ENCODE results near the gene AMY2A.
"Not testable (repeated sequence)": the region's sequence is repeated elsewhere in the genome, so short reads cannot be mapped to it uniquely, and the experiment has no call there.

Gene AMY2A

DNA sequence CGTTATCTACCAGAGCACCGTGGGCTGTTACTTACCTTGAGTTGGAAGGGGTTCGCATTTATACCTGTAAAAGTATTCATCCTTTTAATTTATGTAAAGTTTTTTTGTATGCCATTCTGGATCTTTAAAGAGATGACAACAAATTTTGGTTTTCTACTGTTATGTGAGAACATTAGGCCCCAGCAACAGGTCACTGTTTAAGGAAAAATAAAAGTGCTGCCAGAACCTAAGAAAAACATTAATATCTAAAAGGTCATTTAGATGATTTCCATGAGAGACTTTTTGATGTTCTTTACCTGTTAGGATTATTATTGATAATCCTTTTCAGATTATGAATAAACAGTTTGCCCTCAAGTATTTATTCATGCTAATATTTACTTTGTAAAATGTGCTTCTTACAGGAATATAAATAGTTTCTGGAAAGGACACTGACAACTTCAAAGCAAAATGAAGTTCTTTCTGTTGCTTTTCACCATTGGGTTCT is at the start of gene AMY2A:
AMY2A (plus strand) TSS at position 434 of the 484 bp plus-strand sequence; CDS start at position 448, 14 bp downstream.
- H3K4me1 ChIP-seq (ENCODE audit: control insufficient read depth, insufficient read depth, low read length); H3K36me3 ChIP-seq (ENCODE audit: control insufficient read depth, insufficient read depth, low read length); H3K27me3 ChIP-seq (ENCODE audit: control insufficient read depth, insufficient read depth, low read length); H3K27ac ChIP-seq (ENCODE audit: low read depth, low read length); H3K4me3 ChIP-seq (ENCODE audit: low read length); H3K9ac ChIP-seq (ENCODE audit: low read length): not testable (repeated sequence)

DNA sequence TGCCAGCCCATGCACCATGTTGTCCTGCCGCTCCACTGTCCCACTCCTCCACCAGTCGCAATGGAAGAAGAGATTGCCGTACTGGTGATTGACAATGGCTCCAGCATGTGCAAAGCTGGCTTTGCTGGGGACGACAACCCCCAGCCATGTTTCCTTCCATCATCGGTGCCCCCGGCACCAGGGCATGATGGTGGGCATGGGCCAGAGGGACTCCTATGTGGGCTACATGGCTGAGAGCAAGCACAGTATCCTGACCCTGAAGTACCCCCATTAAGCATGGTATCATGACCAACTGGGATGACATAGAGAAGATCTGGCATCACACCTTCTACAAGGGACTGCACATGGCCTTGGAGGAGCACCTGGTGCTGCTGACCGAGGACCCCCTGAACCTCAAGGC is 47.7 kb upstream of the AMY2A start:
- H3K9ac ChIP-seq (ENCODE audit: low read length) = no peak overlapping the region

DNA sequence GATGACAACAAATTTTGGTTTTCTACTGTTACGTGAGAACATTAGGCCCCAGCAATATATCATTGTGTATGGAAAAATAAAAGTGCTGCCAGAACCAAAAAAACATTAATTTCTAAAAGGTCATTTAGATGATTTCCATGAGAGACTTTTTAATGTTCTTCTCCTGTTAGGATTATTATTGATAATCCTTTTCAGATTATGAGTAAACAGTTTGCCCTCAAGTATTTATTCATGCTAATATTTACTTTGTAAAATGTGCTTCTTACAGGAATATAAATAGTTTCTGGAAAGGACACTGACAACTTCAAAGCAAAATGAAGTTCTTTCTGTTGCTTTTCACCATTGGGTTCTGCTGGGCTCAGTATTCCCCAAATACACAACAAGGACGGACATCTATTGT is 45.9 kb upstream of the AMY2A start, which contains the start of gene AMY2B:
AMY2B (plus strand) TSS at position 301 of the 400 bp plus-strand sequence; CDS start at position 315, 14 bp downstream.
- H3K27me3 ChIP-seq (ENCODE audit: control insufficient read depth, insufficient read depth, low read length); H3K27ac ChIP-seq (ENCODE audit: low read depth, low read length); H3K36me3 ChIP-seq (ENCODE audit: control insufficient read depth, insufficient read depth, low read length); H3K4me3 ChIP-seq (ENCODE audit: low read length); H3K9ac ChIP-seq (ENCODE audit: low read length); H3K4me1 ChIP-seq (ENCODE audit: control insufficient read depth, insufficient read depth, low read length): not testable (repeated sequence)

More for the DNA sequence above, 47.7 kb upstream of the AMY2A start:
- Histone ChIP-seq H3K36me3 (ENCODE audit: control insufficient read depth, insufficient read depth, low read length) (no peaks in the 10 kb centered on the region), H3K4me3 (ENCODE audit: low read length) (no peak overlapping the region), H3K4me1 (ENCODE audit: control insufficient read depth, insufficient read depth, low read length) (no peaks in the 10 kb centered on the region), H3K27me3 (ENCODE audit: control insufficient read depth, insufficient read depth, low read length) (no peaks in the 10 kb centered on the region), H3K27ac (ENCODE audit: low read depth, low read length) (no peak overlapping the region)

- H3K4me3 ChIP-seq (ENCODE audit: low read length) = no peak overlapping the region
- H3K27ac ChIP-seq (ENCODE audit: low read depth, low read length) = no peak overlapping the region
Observed at GRCh38 chr1:103576065-103576464, 41.2 kb upstream of the AMY2A start.

GRCh38 chr1:103576784-103577183 is 40.4 kb upstream of the AMY2A start:
- H3K4me1 ChIP-seq (ENCODE audit: control insufficient read depth, insufficient read depth, low read length); H3K36me3 ChIP-seq (ENCODE audit: control insufficient read depth, insufficient read depth, low read length); H3K27me3 ChIP-seq (ENCODE audit: control insufficient read depth, insufficient read depth, low read length); H3K27ac ChIP-seq (ENCODE audit: low read depth, low read length); H3K4me3 ChIP-seq (ENCODE audit: low read length); H3K9ac ChIP-seq (ENCODE audit: low read length): not testable (repeated sequence)

More at GRCh38 chr1:103576065-103576464, 41.2 kb upstream of the AMY2A start:
- Histone ChIP-seq H3K27me3 (ENCODE audit: control insufficient read depth, insufficient read depth, low read length) (no peaks in the 10 kb centered on the region), H3K36me3 (ENCODE audit: control insufficient read depth, insufficient read depth, low read length) (no peaks in the 10 kb centered on the region), H3K4me1 (ENCODE audit: control insufficient read depth, insufficient read depth, low read length) (no peaks in the 10 kb centered on the region), H3K9ac (ENCODE audit: low read length) (no peak overlapping the region)

DNA sequence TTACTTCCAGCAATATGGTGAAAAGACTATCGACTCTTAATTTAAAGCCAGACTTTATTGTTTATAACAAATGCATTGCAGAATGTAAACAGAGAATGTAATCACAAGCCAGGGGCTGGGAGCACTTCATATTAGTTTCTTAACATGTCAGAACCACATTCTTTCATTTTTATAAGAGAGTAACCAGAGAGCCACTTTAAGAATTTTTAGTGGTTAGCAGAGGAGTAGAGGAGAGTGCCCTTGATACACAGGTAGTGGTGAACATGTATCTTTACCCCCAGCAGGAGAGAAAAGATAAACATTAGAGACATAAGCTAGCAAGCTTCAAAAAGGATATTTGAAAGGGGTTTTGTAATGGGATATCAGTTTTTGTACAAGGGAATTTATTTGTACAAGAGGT is 34.8 kb upstream of the AMY2A start:
- Histone ChIP-seq H3K4me1 (ENCODE audit: control insufficient read depth, insufficient read depth, low read length) (no peaks in the 10 kb centered on the region), H3K36me3 (ENCODE audit: control insufficient read depth, insufficient read depth, low read length) (no peaks in the 10 kb centered on the region), H3K4me3 (ENCODE audit: low read length) (no peak overlapping the region), H3K27me3 (ENCODE audit: control insufficient read depth, insufficient read depth, low read length) (no peaks in the 10 kb centered on the region), H3K9ac (ENCODE audit: low read length) (no peak overlapping the region), H3K27ac (ENCODE audit: low read depth, low read length) (no peak overlapping the region)

DNA sequence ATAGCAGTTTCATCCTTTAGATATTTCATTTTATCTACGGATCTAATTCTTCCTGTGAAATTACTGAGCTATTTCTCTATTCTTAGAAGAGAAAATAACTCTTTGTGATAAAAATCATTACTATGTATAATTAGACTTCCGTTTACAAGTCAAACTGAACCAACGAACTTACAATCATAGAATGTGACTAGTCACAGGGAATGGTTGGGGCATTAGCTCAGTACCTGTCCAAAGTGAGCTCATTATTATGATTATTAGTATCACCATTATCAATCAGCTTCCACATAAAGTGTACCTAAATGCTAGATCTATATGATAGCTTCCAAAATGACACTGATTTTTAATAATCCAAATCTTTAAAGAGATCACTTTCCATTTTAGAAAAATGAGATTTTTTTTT is 33.3 kb upstream of the AMY2A start:
- Histone ChIP-seq H3K9ac (ENCODE audit: low read length) (no peak overlapping the region), H3K27me3 (ENCODE audit: control insufficient read depth, insufficient read depth, low read length) (no peaks in the 10 kb centered on the region), H3K36me3 (ENCODE audit: control insufficient read depth, insufficient read depth, low read length) (no peaks in the 10 kb centered on the region), H3K4me3 (ENCODE audit: low read length) (no peak overlapping the region), H3K27ac (ENCODE audit: low read depth, low read length) (no peak overlapping the region), H3K4me1 (ENCODE audit: control insufficient read depth, insufficient read depth, low read length) (no peaks in the 10 kb centered on the region)

DNA sequence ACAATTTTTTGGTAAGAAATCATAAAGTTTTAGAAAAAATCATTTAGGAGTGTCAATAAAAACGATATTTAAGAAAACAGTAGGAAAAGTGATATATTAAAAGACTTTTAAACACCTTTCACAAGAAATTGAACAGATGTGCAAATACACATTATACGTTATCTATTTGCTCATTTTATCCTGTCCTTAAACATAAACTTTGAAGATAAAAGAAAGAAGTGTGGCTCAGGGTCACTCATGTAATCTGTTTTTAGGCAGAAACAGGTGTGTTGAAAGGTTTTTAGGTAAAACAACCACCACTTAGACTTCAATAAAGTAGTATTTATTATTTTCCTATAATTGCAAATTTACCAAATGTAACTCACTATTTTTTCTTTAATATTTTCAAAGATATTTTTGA is 32.7 kb upstream of the AMY2A start:
- no peak overlapping the region for H3K27ac ChIP-seq (ENCODE audit: low read depth, low read length)
- no peak overlapping the region for H3K9ac ChIP-seq (ENCODE audit: low read length)
- H3K27me3 ChIP-seq (ENCODE audit: control insufficient read depth, insufficient read depth, low read length) = no peaks in the 10 kb centered on the region
- no peaks in the 10 kb centered on the region for H3K4me1 ChIP-seq (ENCODE audit: control insufficient read depth, insufficient read depth, low read length)
- no peaks in the 10 kb centered on the region for H3K36me3 ChIP-seq (ENCODE audit: control insufficient read depth, insufficient read depth, low read length)
- no peak overlapping the region for H3K4me3 ChIP-seq (ENCODE audit: low read length)

DNA sequence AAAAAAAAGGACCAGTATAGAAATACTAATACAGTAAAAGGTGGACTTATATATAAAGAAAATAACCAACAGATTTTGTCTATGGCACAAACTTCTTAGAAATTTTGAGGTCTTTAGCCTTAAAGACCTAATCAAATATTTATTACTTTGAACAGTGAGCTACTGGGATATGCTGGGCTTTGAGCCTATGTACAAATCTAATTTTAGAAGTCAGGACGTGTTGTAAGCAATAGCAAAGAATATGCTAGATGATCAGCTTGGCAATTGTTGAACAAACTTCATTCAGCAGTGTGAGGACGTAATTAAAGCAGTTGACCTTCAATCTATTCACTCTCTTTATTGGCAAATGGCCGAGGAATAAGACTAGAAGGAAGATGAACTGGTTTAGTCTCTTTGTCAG is 14.5 kb upstream of the AMY2A start:
- not testable (repeated sequence) for H3K27me3 ChIP-seq (ENCODE audit: control insufficient read depth, insufficient read depth, low read length); H3K36me3 ChIP-seq (ENCODE audit: control insufficient read depth, insufficient read depth, low read length); H3K4me1 ChIP-seq (ENCODE audit: control insufficient read depth, insufficient read depth, low read length); H3K4me3 ChIP-seq (ENCODE audit: low read length); H3K9ac ChIP-seq (ENCODE audit: low read length); H3K27ac ChIP-seq (ENCODE audit: low read depth, low read length)

DNA sequence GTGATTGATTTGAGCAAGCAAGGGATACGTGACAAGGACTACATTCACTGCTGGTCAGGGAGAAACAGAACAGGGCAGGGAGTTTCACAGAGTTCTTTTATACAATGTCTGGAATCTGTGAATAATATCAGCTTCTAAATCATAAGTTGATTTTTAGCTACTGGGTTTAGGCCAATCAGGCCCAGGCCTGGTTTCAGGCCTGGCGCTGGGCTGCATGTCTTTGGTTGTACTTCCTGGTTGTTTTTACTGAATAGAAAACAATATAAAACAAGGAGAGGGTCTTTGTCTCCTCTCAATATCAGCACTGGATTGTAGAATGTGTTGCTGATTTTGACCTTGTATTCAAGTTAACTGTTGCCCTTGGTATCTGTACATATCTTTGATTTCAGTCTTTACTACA is 865 bp upstream of the AMY2A start:
- no peak overlapping the region for H3K9ac ChIP-seq (ENCODE audit: low read length)
- H3K27me3 ChIP-seq (ENCODE audit: control insufficient read depth, insufficient read depth, low read length) = no peaks in the 10 kb centered on the region
- no peak overlapping the region for H3K4me3 ChIP-seq (ENCODE audit: low read length)
- no peaks in the 10 kb centered on the region for H3K36me3 ChIP-seq (ENCODE audit: control insufficient read depth, insufficient read depth, low read length)
- H3K27ac ChIP-seq (ENCODE audit: low read depth, low read length) = no peak overlapping the region
- no peaks in the 10 kb centered on the region for H3K4me1 ChIP-seq (ENCODE audit: control insufficient read depth, insufficient read depth, low read length)

- not testable (repeated sequence) for H3K4me1 ChIP-seq (ENCODE audit: control insufficient read depth, insufficient read depth, low read length); H3K27me3 ChIP-seq (ENCODE audit: control insufficient read depth, insufficient read depth, low read length); H3K4me3 ChIP-seq (ENCODE audit: low read length); H3K36me3 ChIP-seq (ENCODE audit: control insufficient read depth, insufficient read depth, low read length); H3K9ac ChIP-seq (ENCODE audit: low read length); H3K27ac ChIP-seq (ENCODE audit: low read depth, low read length)
Observed at GRCh38 chr1:103627436-103627835, 10.2 kb downstream of the AMY2A start.

- H3K4me1 ChIP-seq (ENCODE audit: control insufficient read depth, insufficient read depth, low read length); H3K4me3 ChIP-seq (ENCODE audit: low read length); H3K27ac ChIP-seq (ENCODE audit: low read depth, low read length); H3K27me3 ChIP-seq (ENCODE audit: control insufficient read depth, insufficient read depth, low read length); H3K36me3 ChIP-seq (ENCODE audit: control insufficient read depth, insufficient read depth, low read length); H3K9ac ChIP-seq (ENCODE audit: low read length): not testable (repeated sequence)
Observed at GRCh38 chr1:103641194-103641593, 24.0 kb downstream of the AMY2A start.

GRCh38 chr1:103643908-103644307 is 26.7 kb downstream of the AMY2A start:
- not testable (repeated sequence) for H3K27me3 ChIP-seq (ENCODE audit: control insufficient read depth, insufficient read depth, low read length); H3K4me3 ChIP-seq (ENCODE audit: low read length); H3K9ac ChIP-seq (ENCODE audit: low read length); H3K36me3 ChIP-seq (ENCODE audit: control insufficient read depth, insufficient read depth, low read length); H3K4me1 ChIP-seq (ENCODE audit: control insufficient read depth, insufficient read depth, low read length); H3K27ac ChIP-seq (ENCODE audit: low read depth, low read length)
